Stomach (tissue), 9 donors: ENCODE data around the gene YEATS4. TPM values are rescaled to one million over a fixed set of nuclear protein-coding genes. Genes with fewer than 3 reads are reported as not detected.

Source experiments
- DNase-seq, 2 donors: peaks; one replicate each; pipeline versions ENCODE4 v3.0.0 to v3.0.0-alpha.2; 2013 to 2019
- H3K27ac ChIP-seq, 5 donors: fragments of 200-600 bp in 4 of 5; sonication (generic) in 4 of 5; one replicate each; pipeline ENCODE4 v1.5.1; 2013 to 2019; ENCODE audit warnings: mild to moderate bottlenecking in 1 of 5, moderate library complexity in 1 of 5
- H3K27me3 ChIP-seq, 3 donors: fragments of 200-600 bp; sonication (generic); one replicate each; pipeline ENCODE4 v1.5.1; 2017 to 2019; ENCODE audit warnings: mixed run types in 1 of 3
- H3K36me3 ChIP-seq, 4 donors: fragments of 200-600 bp; sonication (generic); 1 replicate in 3 of 4; 2 replicates in 1 of 4; pipeline ENCODE4 v1.5.1; 2016 to 2019
- H3K4me1 ChIP-seq, 4 donors: fragments of 200-600 bp; sonication (generic); one replicate each; pipeline ENCODE4 v1.5.1; 2016 to 2019
- H3K4me3 ChIP-seq, 4 donors: fragments of 200-600 bp; sonication (generic) in 3 of 4; one replicate each; pipeline ENCODE4 v1.5.1; 2016 to 2019; ENCODE audit warnings: mild to moderate bottlenecking in 1 of 4
- H3K9me3 ChIP-seq, 4 donors: fragments of 200-600 bp; sonication (generic); one replicate each; pipeline ENCODE4 v1.5.1; 2016 to 2019
- EP300 ChIP-seq: sonication (generic); formaldehyde crosslinking; IDR thresholded peaks from one replicate; pipeline ENCODE4 v1.6.1; 2017; ENCODE audit warnings: antibody characterized with exemption
- POLR2A ChIP-seq, 4 donors: fragments of 450-650 bp; IDR thresholded peaks; one replicate each; pipeline ENCODE4 v1.6.1; 2016; ENCODE audit warnings: antibody characterized with exemption in 4 of 4, control low read depth in 2 of 4, mild to moderate bottlenecking in 1 of 4, moderate library complexity in 1 of 4
- POLR2AphosphoS5 ChIP-seq, 3 donors: sonication (generic); formaldehyde crosslinking; IDR thresholded peaks; one replicate each; pipeline ENCODE4 v1.6.1; 2016; ENCODE audit warnings: antibody characterized with exemption in 3 of 3
- WGBS, 5 donors: extraction: QIAGEN DNeasy Blood & Tissue Kit in 3 of 5; methylation state at CpG; one replicate each; pipeline versions ENCODE4 v1.1.5 to v1.1.7; 2013 to 2018; 5-methylcytosine and 5-hydroxymethylcytosine counted together
- intact Hi-C: fragments of 100-400 bp; cut with DNase I; formaldehyde crosslinking; loops from one replicate; pipeline ENCODE4 v1.15.1; 2023; ENCODE audit warnings: low total_unique reads
- polyA plus RNA-seq, 3 donors: library from polyadenylated mRNA; stranded (reverse); fragments of 200-250 nt; gene quantifications; one replicate each; pipeline ENCODE4 v1.2.3, GENCODE V29; 2013
- total RNA-seq, 5 donors: library from RNA; depleted of rRNA; stranded (reverse); fragments of >200 nt; gene quantifications; one replicate each; pipeline versions ENCODE4 v1.1.0 to v1.2.3, GENCODE V29; 2014 to 2016
- TF ChIP-seq, protein P1 (sequence below), 7 experiments: fragments of 450-650 bp in 4 of 7; fragments of 200-600 bp in 3 of 7; sonication (generic) in 3 of 7; IDR thresholded peaks; one replicate each; pipeline ENCODE4 v1.5.1; 2016 to 2019; ENCODE audit warnings: antibody characterized with exemption in 7 of 7, control low read depth in 2 of 7, mild to moderate bottlenecking in 1 of 7
- donor health status: healthy with polysubstance abuse.
- donor health status: Bipolar disorder and iron deficiency.
- donor health status: healthy.

The YEATS4 gene
- total and polyA plus RNA-seq, 8 donors: 10.3 to 26.8 (median 15.4) TPM; not detected in 1

DNA sequence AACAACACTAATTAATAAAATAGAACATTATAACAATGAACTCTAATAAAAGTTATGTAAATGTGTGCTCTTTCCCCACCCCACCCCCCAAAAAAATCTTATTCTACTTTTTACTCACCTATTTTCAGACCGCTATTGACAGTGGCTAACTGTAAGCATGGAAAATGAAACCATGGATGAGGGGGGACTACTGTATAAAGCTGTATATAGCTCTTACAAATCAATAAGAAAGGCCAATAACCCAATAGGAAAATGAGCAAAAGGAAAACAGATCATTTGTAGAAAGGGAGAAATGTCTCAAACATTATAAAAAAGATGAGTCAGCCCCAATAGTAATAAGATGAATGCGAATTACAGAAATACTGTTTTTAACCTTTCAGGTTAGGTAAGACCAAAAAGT, 27.4 kb downstream of the YEATS4 start:
- Histone ChIP-seq H3K4me1 (no peaks in the 10 kb centered on the region), H3K4me3 (no peak overlapping the region), H3K27me3 (no peaks in the 10 kb centered on the region), H3K36me3 (peaks cover 9 to 26% (median 22%) of the 10 kb centered on the region in 4 donors), H3K9me3 (no peaks in the 10 kb centered on the region), H3K27ac (no peak overlapping the region)
- intact Hi-C loops: no loop called here
- 88 to 96% (median 91%) methylated on average over 2 of the region's 2 CpGs for WGBS, 5 donors
- no peak for DNase-seq
- TF ChIP-seq POLR2A (IDR thresholded peaks at IDR 0.05) (no peak), EP300 (no peak), POLR2AphosphoS5 (IDR thresholded peaks at IDR 0.05) (no peak)
- TF ChIP-seq, protein P1, sequence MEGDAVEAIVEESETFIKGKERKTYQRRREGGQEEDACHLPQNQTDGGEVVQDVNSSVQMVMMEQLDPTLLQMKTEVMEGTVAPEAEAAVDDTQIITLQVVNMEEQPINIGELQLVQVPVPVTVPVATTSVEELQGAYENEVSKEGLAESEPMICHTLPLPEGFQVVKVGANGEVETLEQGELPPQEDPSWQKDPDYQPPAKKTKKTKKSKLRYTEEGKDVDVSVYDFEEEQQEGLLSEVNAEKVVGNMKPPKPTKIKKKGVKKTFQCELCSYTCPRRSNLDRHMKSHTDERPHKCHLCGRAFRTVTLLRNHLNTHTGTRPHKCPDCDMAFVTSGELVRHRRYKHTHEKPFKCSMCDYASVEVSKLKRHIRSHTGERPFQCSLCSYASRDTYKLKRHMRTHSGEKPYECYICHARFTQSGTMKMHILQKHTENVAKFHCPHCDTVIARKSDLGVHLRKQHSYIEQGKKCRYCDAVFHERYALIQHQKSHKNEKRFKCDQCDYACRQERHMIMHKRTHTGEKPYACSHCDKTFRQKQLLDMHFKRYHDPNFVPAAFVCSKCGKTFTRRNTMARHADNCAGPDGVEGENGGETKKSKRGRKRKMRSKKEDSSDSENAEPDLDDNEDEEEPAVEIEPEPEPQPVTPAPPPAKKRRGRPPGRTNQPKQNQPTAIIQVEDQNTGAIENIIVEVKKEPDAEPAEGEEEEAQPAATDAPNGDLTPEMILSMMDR (IDR thresholded peaks at IDR 0.05): no peak

DNA sequence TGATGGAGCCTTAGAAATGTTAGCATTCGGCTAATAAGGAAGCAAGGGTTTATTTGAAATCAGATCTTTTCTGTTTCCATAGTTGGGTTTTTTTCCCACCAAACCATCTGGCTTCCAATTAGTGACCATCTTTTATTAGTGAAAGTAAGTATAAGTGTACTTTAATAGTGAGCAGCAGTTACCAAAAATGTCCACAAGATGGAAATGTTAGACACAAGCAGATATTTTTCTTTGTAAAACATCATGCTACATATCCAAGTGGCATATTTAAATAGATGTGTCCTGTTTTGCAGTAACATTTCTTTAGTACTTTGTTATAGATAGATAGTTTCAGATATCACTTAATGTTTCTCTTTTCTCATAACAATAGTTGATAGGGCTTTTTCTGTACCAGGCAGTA, 28.8 kb downstream of the YEATS4 start:
- intact Hi-C loops: no loop called here
- H3K36me3 ChIP-seq: peaks cover 9 to 21% (median 18%) of the 10 kb centered on the region in 4 donors
- H3K4me3 ChIP-seq: no peak overlapping the region
- no peaks in the 10 kb centered on the region for H3K4me1 ChIP-seq
- no peaks in the 10 kb centered on the region for H3K9me3 ChIP-seq
- whole genome bisulfite sequencing, 5 donors: 63 to 78% (median 71%) methylated on average over 1 of the region's 1 CpG
- no peaks in the 10 kb centered on the region for H3K27me3 ChIP-seq
- TF ChIP-seq POLR2A (IDR thresholded peaks at IDR 0.05) (no peak), EP300 (no peak)
- TF ChIP-seq, protein P1 (IDR thresholded peaks at IDR 0.05): peak in 5 of 7 experiments; percentile 26 to 57 (median 47)
- DNase-seq: peak in 1 of 2 donors; percentile 71
- H3K27ac ChIP-seq: no peak overlapping the region

DNA sequence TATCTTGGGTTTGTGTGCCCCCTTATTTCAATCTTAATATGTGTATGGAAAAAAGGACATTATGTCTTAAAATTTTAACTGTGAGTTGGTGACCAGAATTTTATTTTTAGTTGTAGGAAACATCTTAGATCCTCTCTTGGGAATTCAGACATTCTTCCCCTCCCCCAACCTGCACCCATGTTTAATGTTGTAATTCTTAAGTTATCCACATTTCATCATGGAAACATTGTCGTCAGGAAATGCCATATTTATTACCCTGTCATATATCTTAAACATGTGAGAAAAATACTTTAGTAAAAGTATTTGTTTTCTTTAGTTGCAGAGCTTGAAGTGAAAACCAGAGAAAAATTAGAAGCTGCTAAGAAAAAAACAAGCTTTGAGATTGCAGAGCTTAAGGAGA, 30.3 kb downstream of the YEATS4 start:
- 45 to 67% (median 64%) methylated on average over 1 of the region's 1 CpG for WGBS, 5 donors
- Histone ChIP-seq H3K27me3 (no peaks in the 10 kb centered on the region), H3K4me3 (no peak overlapping the region), H3K4me1 (no peaks in the 10 kb centered on the region), H3K27ac (no peak overlapping the region), H3K36me3 (peaks cover 9 to 21% (median 18%) of the 10 kb centered on the region in 4 donors), H3K9me3 (no peaks in the 10 kb centered on the region)
- intact Hi-C loops: no loop called here
- DNase-seq: peak in 1 of 2 donors; percentile 11
- TF ChIP-seq, protein P1 (IDR thresholded peaks at IDR 0.05): no peak
- no peak for TF ChIP-seq POLR2A (IDR thresholded peaks at IDR 0.05)
- no peak for TF ChIP-seq POLR2AphosphoS5 (IDR thresholded peaks at IDR 0.05)
- TF ChIP-seq EP300: no peak

DNA sequence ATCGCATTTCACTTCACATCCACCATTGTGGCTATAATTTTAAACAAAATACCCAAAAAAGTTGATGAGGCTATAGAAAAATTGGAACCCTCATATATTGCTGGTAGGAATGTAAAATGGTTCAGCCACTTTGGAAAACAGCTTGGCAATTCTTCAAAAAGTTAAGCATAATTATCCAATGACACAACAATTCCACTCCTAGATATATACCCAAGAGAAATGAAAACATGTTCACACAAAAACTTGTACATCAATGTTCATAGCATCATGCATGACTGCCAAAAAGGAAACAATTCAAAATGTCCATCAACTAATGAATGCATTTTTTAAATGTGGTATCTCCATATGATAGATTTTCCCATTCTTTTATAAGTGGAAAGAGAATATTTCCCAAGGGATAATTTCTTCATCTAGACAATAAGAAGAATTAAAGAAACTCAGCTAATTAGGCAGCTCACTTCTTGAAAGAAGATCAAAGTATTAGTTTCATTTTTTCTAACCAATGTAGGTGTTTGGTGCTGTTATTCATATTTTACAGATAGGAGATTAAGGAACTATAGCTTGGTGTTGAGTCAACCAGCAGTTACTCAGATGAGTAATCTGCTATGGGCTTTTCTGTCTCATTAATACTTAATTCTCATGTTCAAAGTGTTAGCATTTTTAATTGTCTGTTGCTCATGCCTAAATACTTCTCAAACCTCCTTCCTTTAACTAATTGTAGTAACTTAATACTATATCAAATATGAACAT, 32.8 kb downstream of the YEATS4 start:
- H3K27ac ChIP-seq: no peak overlapping the region
- TF ChIP-seq EP300 (no peak), POLR2AphosphoS5 (IDR thresholded peaks at IDR 0.05) (no peak), POLR2A (IDR thresholded peaks at IDR 0.05) (no peak)
- TF ChIP-seq, protein P1 (IDR thresholded peaks at IDR 0.05): no peak
- H3K9me3 ChIP-seq: peaks cover 0 to 9% (median 0%) of the 10 kb centered on the region in 4 donors
- 91 to 100% (median 100%) methylated on average over 1 of the region's 1 CpG for WGBS, 5 donors
- H3K36me3 ChIP-seq: peaks cover 9 to 27% (median 18%) of the 10 kb centered on the region in 4 donors
- intact Hi-C loops: no loop called here
- H3K27me3 ChIP-seq: no peaks in the 10 kb centered on the region
- DNase-seq: no peak
- H3K4me3 ChIP-seq: no peak overlapping the region
- no peaks in the 10 kb centered on the region for H3K4me1 ChIP-seq
